ENCODE results near the gene EFCAB14. TPM values are rescaled to one million over a fixed set of nuclear protein-coding genes. Genes with fewer than 3 reads are reported as not detected.
"Not testable (repeated sequence)": the region's sequence is repeated elsewhere in the genome, so short reads cannot be mapped to it uniquely, and the experiment has no call there.

The EFCAB14 gene
- polyA plus RNA-seq, 4 donors: 25.0 to 80.0 (median 28.2) TPM

- DNase-seq (peak; percentile 30 to 47), FAIRE-seq (no peak)
- Histone ChIP-seq H3K36me3 (ENCODE audit: control insufficient read depth in 3 of 3, insufficient read depth in 2 of 3, low read depth in 1 of 3, low read length in 3 of 3) (no peaks in the 10 kb centered on the region), H3K4me3 (ENCODE audit: low read depth in 1 of 3, low read length in 3 of 3) (no peak overlapping the region), H3K9me3 (ENCODE audit: control insufficient read depth in 2 of 2, insufficient read depth in 1 of 2, low read depth in 1 of 2, low read length in 1 of 2) (peaks cover 0 to 3% of the 10 kb centered on the region in 2 donors), H3K4me1 (ENCODE audit: control insufficient read depth in 3 of 3, insufficient read depth in 2 of 3, low read depth in 1 of 3, low read length in 2 of 3) (peaks cover 0 to 69% (median 6%) of the 10 kb centered on the region in 3 donors), H3K27ac (ENCODE audit: low read depth in 1 of 3, low read length in 2 of 3) (peak overlapping the region in 1 of 3 donors; percentile 65), H3K27me3 (ENCODE audit: control insufficient read depth in 3 of 3, insufficient read depth in 3 of 3, low read length in 3 of 3) (no peaks in the 10 kb centered on the region)
- WGBS, 3 donors: 12 to 41% (median 20%) methylated on average over 6 of the region's 6 CpGs
These were observed 38.5 kb upstream of the EFCAB14 start for GRCh38 chr1:46757247-46757955.

GRCh38 chr1:46755121-46755520, 36.2 kb upstream of the EFCAB14 start:
- Histone ChIP-seq H3K9me3 (ENCODE audit: control insufficient read depth in 2 of 2, insufficient read depth in 1 of 2, low read depth in 1 of 2, low read length in 1 of 2) (no peaks in the 10 kb centered on the region), H3K4me3 (ENCODE audit: low read depth in 1 of 3, low read length in 3 of 3) (no peak overlapping the region), H3K27ac (ENCODE audit: low read depth in 1 of 3, low read length in 2 of 3) (peak overlapping the region in 2 of 3 donors; percentile 65 to 81), H3K36me3 (ENCODE audit: control insufficient read depth in 3 of 3, insufficient read depth in 2 of 3, low read depth in 1 of 3, low read length in 3 of 3) (no peaks in the 10 kb centered on the region), H3K4me1 (ENCODE audit: control insufficient read depth in 3 of 3, insufficient read depth in 2 of 3, low read depth in 1 of 3, low read length in 2 of 3) (peaks cover 0 to 48% (median 6%) of the 10 kb centered on the region in 3 donors), H3K27me3 (ENCODE audit: control insufficient read depth in 3 of 3, insufficient read depth in 3 of 3, low read length in 3 of 3) (no peaks in the 10 kb centered on the region)
- peak; percentile 24 to 61 for DNase-seq
- 17 to 56% (median 27%) methylated on average over 4 of the region's 4 CpGs for WGBS, 3 donors
- FAIRE-seq: no peak

- DNase-seq: peak; percentile 64 to 79
- H3K4me1 ChIP-seq (ENCODE audit: control insufficient read depth in 3 of 3, insufficient read depth in 2 of 3, low read depth in 1 of 3, low read length in 2 of 3): peaks cover 0 to 49% (median 6%) of the 10 kb centered on the region in 3 donors
- H3K9me3 ChIP-seq (ENCODE audit: control insufficient read depth in 2 of 2, insufficient read depth in 1 of 2, low read depth in 1 of 2, low read length in 1 of 2); H3K27me3 ChIP-seq (ENCODE audit: control insufficient read depth in 3 of 3, insufficient read depth in 3 of 3, low read length in 3 of 3); FAIRE-seq; H3K4me3 ChIP-seq (ENCODE audit: low read depth in 1 of 3, low read length in 3 of 3); H3K36me3 ChIP-seq (ENCODE audit: control insufficient read depth in 3 of 3, insufficient read depth in 2 of 3, low read depth in 1 of 3, low read length in 3 of 3): not testable (repeated sequence)
- H3K27ac ChIP-seq (ENCODE audit: low read depth in 1 of 3, low read length in 2 of 3): peak overlapping the region in 2 of 3 donors; percentile 65 to 81
- 13 to 44% (median 23%) methylated on average over 4 of the region's 4 CpGs for WGBS, 3 donors
These were observed 35.8 kb upstream of the EFCAB14 start for GRCh38 chr1:46754707-46755106.

GRCh38 chr1:46753985-46754384, 35.1 kb upstream of the EFCAB14 start:
- H3K27ac ChIP-seq (ENCODE audit: low read depth in 1 of 3, low read length in 2 of 3): peak overlapping the region in 1 of 3 donors; percentile 42
- no peaks in the 10 kb centered on the region for H3K9me3 ChIP-seq (ENCODE audit: control insufficient read depth in 2 of 2, insufficient read depth in 1 of 2, low read depth in 1 of 2, low read length in 1 of 2)
- peaks cover 0 to 49% (median 4%) of the 10 kb centered on the region in 3 donors for H3K4me1 ChIP-seq (ENCODE audit: control insufficient read depth in 3 of 3, insufficient read depth in 2 of 3, low read depth in 1 of 3, low read length in 2 of 3)
- H3K36me3 ChIP-seq (ENCODE audit: control insufficient read depth in 3 of 3, insufficient read depth in 2 of 3, low read depth in 1 of 3, low read length in 3 of 3): no peaks in the 10 kb centered on the region
- H3K27me3 ChIP-seq (ENCODE audit: control insufficient read depth in 3 of 3, insufficient read depth in 3 of 3, low read length in 3 of 3): no peaks in the 10 kb centered on the region
- H3K4me3 ChIP-seq (ENCODE audit: low read depth in 1 of 3, low read length in 3 of 3): no peak overlapping the region
- DNase-seq: no peak
- FAIRE-seq: no peak
- WGBS, 3 donors: 38 to 46% (median 44%) methylated on average over 1 of the region's 1 CpG

- DNase-seq (peak; percentile 30 to 48), FAIRE-seq (no peak)
- 16 to 40% (median 29%) methylated on average over 7 of the region's 7 CpGs for WGBS, 3 donors
These were observed 31.0 kb upstream of the EFCAB14 start for GRCh38 chr1:46749921-46750404.

GRCh38 chr1:46749404-46749803, 30.5 kb upstream of the EFCAB14 start:
- H3K36me3 ChIP-seq (ENCODE audit: control insufficient read depth in 3 of 3, insufficient read depth in 2 of 3, low read depth in 1 of 3, low read length in 3 of 3): no peaks in the 10 kb centered on the region
- no peak overlapping the region for H3K4me3 ChIP-seq (ENCODE audit: low read depth in 1 of 3, low read length in 3 of 3)
- WGBS, 3 donors: 43 to 80% (median 53%) methylated on average over 1 of the region's 1 CpG
- H3K4me1 ChIP-seq (ENCODE audit: control insufficient read depth in 3 of 3, insufficient read depth in 2 of 3, low read depth in 1 of 3, low read length in 2 of 3): peaks cover 0 to 14% (median 3%) of the 10 kb centered on the region in 3 donors
- no peak for DNase-seq
- H3K27me3 ChIP-seq (ENCODE audit: control insufficient read depth in 3 of 3, insufficient read depth in 3 of 3, low read length in 3 of 3): peaks cover 0 to 3% (median 0%) of the 10 kb centered on the region in 3 donors
- H3K27ac ChIP-seq (ENCODE audit: low read depth in 1 of 3, low read length in 2 of 3): no peak overlapping the region
- no peaks in the 10 kb centered on the region for H3K9me3 ChIP-seq (ENCODE audit: control insufficient read depth in 2 of 2, insufficient read depth in 1 of 2, low read depth in 1 of 2, low read length in 1 of 2)
- FAIRE-seq: no peak

More at GRCh38 chr1:46749921-46750404, 31.0 kb upstream of the EFCAB14 start:
- Histone ChIP-seq H3K9me3 (ENCODE audit: control insufficient read depth in 2 of 2, insufficient read depth in 1 of 2, low read depth in 1 of 2, low read length in 1 of 2) (no peaks in the 10 kb centered on the region), H3K27ac (ENCODE audit: low read depth in 1 of 3, low read length in 2 of 3) (no peak overlapping the region), H3K27me3 (ENCODE audit: control insufficient read depth in 3 of 3, insufficient read depth in 3 of 3, low read length in 3 of 3) (no peaks in the 10 kb centered on the region), H3K36me3 (ENCODE audit: control insufficient read depth in 3 of 3, insufficient read depth in 2 of 3, low read depth in 1 of 3, low read length in 3 of 3) (no peaks in the 10 kb centered on the region), H3K4me3 (ENCODE audit: low read depth in 1 of 3, low read length in 3 of 3) (no peak overlapping the region), H3K4me1 (ENCODE audit: control insufficient read depth in 3 of 3, insufficient read depth in 2 of 3, low read depth in 1 of 3, low read length in 2 of 3) (peaks cover 0 to 19% (median 3%) of the 10 kb centered on the region in 3 donors)

- no peak overlapping the region for H3K27ac ChIP-seq (ENCODE audit: low read depth in 1 of 3, low read length in 2 of 3)
- H3K4me3 ChIP-seq (ENCODE audit: low read depth in 1 of 3, low read length in 3 of 3): no peak overlapping the region
- peaks cover 0 to 6% (median 0%) of the 10 kb centered on the region in 3 donors for H3K4me1 ChIP-seq (ENCODE audit: control insufficient read depth in 3 of 3, insufficient read depth in 2 of 3, low read depth in 1 of 3, low read length in 2 of 3)
- peaks cover 0 to 3% (median 0%) of the 10 kb centered on the region in 3 donors for H3K27me3 ChIP-seq (ENCODE audit: control insufficient read depth in 3 of 3, insufficient read depth in 3 of 3, low read length in 3 of 3)
- WGBS, 3 donors: 33 to 35% (median 34%) methylated on average over 5 of the region's 5 CpGs
- no peaks in the 10 kb centered on the region for H3K9me3 ChIP-seq (ENCODE audit: control insufficient read depth in 2 of 2, insufficient read depth in 1 of 2, low read depth in 1 of 2, low read length in 1 of 2)
- peak; percentile 68 to 77 for DNase-seq
- no peak for FAIRE-seq
- H3K36me3 ChIP-seq (ENCODE audit: control insufficient read depth in 3 of 3, insufficient read depth in 2 of 3, low read depth in 1 of 3, low read length in 3 of 3): no peaks in the 10 kb centered on the region
These were observed 28.9 kb upstream of the EFCAB14 start for GRCh38 chr1:46747683-46748288.

GRCh38 chr1:46742069-46742468, 23.2 kb upstream of the EFCAB14 start:
- FAIRE-seq: no peak
- H3K27me3 ChIP-seq (ENCODE audit: control insufficient read depth in 3 of 3, insufficient read depth in 3 of 3, low read length in 3 of 3): peaks cover 0 to 6% (median 0%) of the 10 kb centered on the region in 3 donors

More at GRCh38 chr1:46742069-46742468, 23.2 kb upstream of the EFCAB14 start:
- H3K4me1 ChIP-seq (ENCODE audit: control insufficient read depth in 3 of 3, insufficient read depth in 2 of 3, low read depth in 1 of 3, low read length in 2 of 3): no peaks in the 10 kb centered on the region
- H3K27ac ChIP-seq (ENCODE audit: low read depth in 1 of 3, low read length in 2 of 3): no peak overlapping the region
- H3K9me3 ChIP-seq (ENCODE audit: control insufficient read depth in 2 of 2, insufficient read depth in 1 of 2, low read depth in 1 of 2, low read length in 1 of 2): no peaks in the 10 kb centered on the region
- 60 to 79% (median 63%) methylated on average over 3 of the region's 3 CpGs for WGBS, 3 donors
- no peak overlapping the region for H3K4me3 ChIP-seq (ENCODE audit: low read depth in 1 of 3, low read length in 3 of 3)
- DNase-seq: no peak
- H3K36me3 ChIP-seq (ENCODE audit: control insufficient read depth in 3 of 3, insufficient read depth in 2 of 3, low read depth in 1 of 3, low read length in 3 of 3): no peaks in the 10 kb centered on the region
